ENCODE results near the gene FOXN4.

GRCh38 chr12:109239179-109239578 lies 69.9 kb downstream of the FOXN4 start:
- TF ChIP-seq POLR2A (IDR thresholded peaks at IDR 0.05; ENCODE audit: borderline replicate concordance, extremely low read depth, insufficient read depth, insufficient read length) (no peak), CEBPB (IDR thresholded peaks at IDR 0.05; ENCODE audit: low read depth) (no peak), TCF7L2 (IDR thresholded peaks at IDR 0.05; ENCODE audit: borderline replicate concordance, extremely low read depth, insufficient read depth, insufficient read length) (no peak), MAX (IDR thresholded peaks at IDR 0.05) (no peak), ATF3 (IDR thresholded peaks at IDR 0.05) (no peak), CTCF (IDR thresholded peaks at IDR 0.05 in 2 of 3, conservative IDR thresholded peaks at IDR 0.05 in 1 of 3; ENCODE audit: borderline replicate concordance in 1 of 3, insufficient read depth in 1 of 3, low read depth in 2 of 3, low read length in 2 of 3) (no peak), EZH2 (IDR thresholded peaks at IDR 0.05) (no peak), EGR1 (IDR thresholded peaks at IDR 0.05; ENCODE audit: low read depth) (no peak), POLR2AphosphoS5 (IDR thresholded peaks at IDR 0.05; ENCODE audit: low read depth, low read length) (no peak), ELF1 (IDR thresholded peaks at IDR 0.05; ENCODE audit: borderline replicate concordance, low read depth) (no peak), EZH2phosphoT487 (IDR thresholded peaks at IDR 0.05; ENCODE audit: borderline replicate concordance) (no peak), REST (IDR thresholded peaks at IDR 0.05; ENCODE audit: low read depth) (no peak)

All from HCT116 (cell line).